ENCODE measurements around the gene WIZ.
A peak's percentile ranks its signal among the peaks of the same experiment; 100 is the strongest.
"Not testable (repeated sequence)": the region's sequence is repeated elsewhere in the genome, so short reads cannot be mapped to it uniquely, and the experiment has no call there.

WIZ gene, protein sequence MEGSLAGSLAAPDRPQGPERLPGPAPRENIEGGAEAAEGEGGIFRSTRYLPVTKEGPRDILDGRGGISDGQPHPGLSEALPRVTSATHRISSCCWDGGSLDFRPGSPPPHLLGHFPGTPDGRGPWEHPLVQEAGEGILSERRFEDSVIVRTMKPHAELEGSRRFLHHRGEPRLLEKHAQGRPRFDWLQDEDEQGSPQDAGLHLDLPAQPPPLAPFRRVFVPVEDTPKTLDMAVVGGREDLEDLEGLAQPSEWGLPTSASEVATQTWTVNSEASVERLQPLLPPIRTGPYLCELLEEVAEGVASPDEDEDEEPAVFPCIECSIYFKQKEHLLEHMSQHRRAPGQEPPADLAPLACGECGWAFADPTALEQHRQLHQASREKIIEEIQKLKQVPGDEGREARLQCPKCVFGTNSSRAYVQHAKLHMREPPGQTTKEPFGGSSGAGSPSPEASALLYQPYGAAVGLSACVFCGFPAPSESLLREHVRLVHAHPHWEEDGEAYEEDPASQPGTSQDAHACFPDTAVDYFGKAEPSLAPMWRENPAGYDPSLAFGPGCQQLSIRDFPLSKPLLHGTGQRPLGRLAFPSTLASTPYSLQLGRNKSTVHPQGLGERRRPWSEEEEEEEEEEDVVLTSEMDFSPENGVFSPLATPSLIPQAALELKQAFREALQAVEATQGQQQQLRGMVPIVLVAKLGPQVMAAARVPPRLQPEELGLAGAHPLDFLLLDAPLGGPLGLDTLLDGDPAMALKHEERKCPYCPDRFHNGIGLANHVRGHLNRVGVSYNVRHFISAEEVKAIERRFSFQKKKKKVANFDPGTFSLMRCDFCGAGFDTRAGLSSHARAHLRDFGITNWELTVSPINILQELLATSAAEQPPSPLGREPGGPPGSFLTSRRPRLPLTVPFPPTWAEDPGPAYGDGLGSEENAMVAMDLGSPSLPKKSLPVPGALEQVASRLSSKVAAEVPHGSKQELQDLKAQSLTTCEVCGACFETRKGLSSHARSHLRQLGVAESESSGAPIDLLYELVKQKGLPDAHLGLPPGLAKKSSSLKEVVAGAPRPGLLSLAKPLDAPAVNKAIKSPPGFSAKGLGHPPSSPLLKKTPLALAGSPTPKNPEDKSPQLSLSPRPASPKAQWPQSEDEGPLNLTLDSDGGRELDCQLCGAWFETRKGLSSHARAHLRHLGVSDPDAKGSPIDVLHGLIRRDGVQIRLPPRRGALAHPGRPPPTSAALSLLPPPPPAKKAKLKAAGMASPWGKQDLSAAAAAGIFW (N-terminal part only)

GRCh38 chr19:15449620-15450527, at the start of gene WIZ:
WIZ (minus strand) TSS chr19:15449956; CDS start chr19:15448307, 1,649 bp downstream.
- peak within 1 kb of the TSS; percentile 48 for H3K4me3 ChIP-seq (ENCODE audit: low read depth, low read length)

DNA sequence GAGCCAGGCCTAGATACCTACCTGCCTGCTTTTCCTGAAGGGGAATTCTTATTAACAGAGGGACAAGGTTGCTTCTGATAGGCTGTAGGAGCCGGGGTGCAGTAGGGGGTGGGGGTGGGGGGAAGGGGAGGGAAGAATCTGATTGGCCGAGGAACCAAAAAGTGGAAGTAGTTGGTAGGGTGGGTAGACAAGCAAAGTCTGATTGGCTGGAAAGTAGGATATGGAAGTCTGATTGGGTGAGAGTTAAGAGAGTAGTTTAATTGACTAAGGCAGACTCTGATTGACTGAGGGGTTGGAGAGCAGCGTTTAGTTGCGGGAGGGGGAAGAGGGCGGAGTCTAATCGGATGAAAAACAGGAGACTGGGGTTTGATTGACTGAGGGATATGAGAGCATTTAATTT, 49.2 kb upstream of the WIZ start:
- no peak overlapping the region for H3K4me3 ChIP-seq (ENCODE audit: low read depth, low read length)

- H3K4me3 ChIP-seq (ENCODE audit: low read depth, low read length): no peak overlapping the region
Measured at GRCh38 chr19:15498156-15498858, 48.6 kb upstream of the WIZ start.

GRCh38 chr19:15495151-15495550, 45.4 kb upstream of the WIZ start:
- H3K4me3 ChIP-seq (ENCODE audit: low read depth, low read length): no peak overlapping the region

GRCh38 chr19:15488489-15489226, 38.9 kb upstream of the WIZ start:
- no peak overlapping the region for H3K4me3 ChIP-seq (ENCODE audit: low read depth, low read length)

GRCh38 chr19:15487038-15487437, 37.3 kb upstream of the WIZ start:
- no peak overlapping the region for H3K4me3 ChIP-seq (ENCODE audit: low read depth, low read length)

DNA sequence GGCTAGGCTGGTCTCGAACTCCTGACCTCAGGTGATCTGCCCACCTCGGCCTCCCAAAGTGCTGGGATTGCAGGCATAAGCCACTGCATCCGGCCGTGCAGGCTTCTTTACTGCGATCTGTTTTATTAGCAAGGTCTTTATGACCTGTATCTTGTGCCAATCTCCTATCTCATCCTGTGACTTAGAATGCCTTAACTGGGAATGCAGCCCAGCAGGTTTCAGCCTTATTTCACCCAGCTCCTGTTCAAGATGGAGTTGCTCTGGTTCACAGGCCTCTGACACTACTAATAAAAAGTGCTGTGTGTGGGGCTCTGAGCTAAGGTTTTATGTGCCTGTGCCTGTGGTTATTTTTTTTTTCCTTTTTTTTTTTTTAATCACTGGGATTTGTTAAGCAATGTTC, 36.0 kb upstream of the WIZ start:
- not testable (repeated sequence) for H3K4me3 ChIP-seq (ENCODE audit: low read depth, low read length)

GRCh38 chr19:15480996-15481395, 31.2 kb upstream of the WIZ start:
- not testable (repeated sequence) for H3K4me3 ChIP-seq (ENCODE audit: low read depth, low read length)

GRCh38 chr19:15479391-15480345, 29.9 kb upstream of the WIZ start, which contains the start of gene PGLYRP2:
PGLYRP2 (minus strand) TSS chr19:15479501; CDS start chr19:15479371, 130 bp downstream.
- no peak within 1 kb of the TSS for H3K4me3 ChIP-seq (ENCODE audit: low read depth, low read length)

- no peak overlapping the region for H3K4me3 ChIP-seq (ENCODE audit: low read depth, low read length)
Measured at GRCh38 chr19:15476325-15476724, 26.6 kb upstream of the WIZ start.

- H3K4me3 ChIP-seq (ENCODE audit: low read depth, low read length): no peak overlapping the region
Measured at GRCh38 chr19:15475611-15476010, 25.9 kb upstream of the WIZ start.

DNA sequence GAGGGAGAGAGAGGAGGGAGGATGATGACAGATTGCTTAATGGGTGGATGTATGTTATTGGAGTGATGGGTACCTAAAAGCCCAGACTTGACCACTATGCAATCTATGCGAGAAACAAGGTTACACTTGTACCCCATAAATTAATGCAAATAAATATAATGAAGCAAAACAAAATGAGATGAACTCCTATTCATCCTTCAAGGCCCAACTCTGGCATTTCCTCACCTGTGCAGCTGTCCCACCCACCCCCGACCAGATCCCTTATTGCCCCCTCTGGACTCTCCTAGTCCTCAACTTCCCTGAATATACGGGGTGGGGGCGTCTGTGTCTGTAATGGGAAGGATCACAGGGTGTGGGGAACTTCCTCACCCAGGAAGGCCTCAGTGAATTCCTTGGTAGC, 25.4 kb upstream of the WIZ start:
- H3K4me3 ChIP-seq (ENCODE audit: low read depth, low read length): no peak overlapping the region

DNA sequence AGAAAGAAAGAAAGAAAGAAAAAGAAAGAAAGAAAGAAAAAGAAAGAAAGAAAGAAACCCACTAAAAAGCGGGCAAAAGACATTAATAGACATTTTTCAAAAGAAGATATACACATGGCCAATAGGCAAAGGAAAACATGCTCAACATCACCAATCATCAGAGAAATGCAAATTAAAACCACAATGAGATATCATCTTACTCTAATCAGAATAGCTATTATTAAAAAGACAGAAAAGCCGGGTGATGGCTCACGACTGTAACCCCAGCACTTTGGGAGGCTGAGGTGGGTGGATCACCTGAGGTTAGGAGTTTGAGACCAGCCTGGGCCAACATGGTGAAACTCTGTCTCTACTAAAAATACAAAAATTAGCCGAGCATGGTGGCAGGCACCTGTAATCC, 24.1 kb upstream of the WIZ start:
- not testable (repeated sequence) for H3K4me3 ChIP-seq (ENCODE audit: low read depth, low read length)

GRCh38 chr19:15471639-15472101, 21.9 kb upstream of the WIZ start:
- no peak overlapping the region for H3K4me3 ChIP-seq (ENCODE audit: low read depth, low read length)

GRCh38 chr19:15469513-15470297, 19.9 kb upstream of the WIZ start:
- H3K4me3 ChIP-seq (ENCODE audit: low read depth, low read length): peak overlapping the region; percentile 50

- no peak overlapping the region for H3K4me3 ChIP-seq (ENCODE audit: low read depth, low read length)
Measured at GRCh38 chr19:15468675-15469512, 19.1 kb upstream of the WIZ start.
